Muscle layer of duodenum (tissue), 2 donors: ENCODE measurements around the gene MCOLN3.

ENCODE experiments used
- H3K27ac ChIP-seq: one replicate; pipeline ENCODE4 v1.7.0; 2013; ENCODE audit warnings: mild to moderate bottlenecking, low read length
- H3K27me3 ChIP-seq: one replicate; pipeline ENCODE4 v1.7.0; 2013; ENCODE audit warnings: low read depth, mild to moderate bottlenecking, control low read depth, low read length
- H3K36me3 ChIP-seq, 2 donors: one replicate each; pipeline ENCODE4 v1.7.0; 2013; ENCODE audit warnings: low read length in 2 of 2, control low read depth in 1 of 2, mild to moderate bottlenecking in 1 of 2; ENCODE audit not compliant: insufficient read depth in 2 of 2, control insufficient read depth in 1 of 2
- H3K4me1 ChIP-seq, 2 donors: one replicate each; pipeline ENCODE4 v1.7.0; 2013; ENCODE audit warnings: low read length in 2 of 2, mild to moderate bottlenecking in 2 of 2, control low read depth in 1 of 2, moderate library complexity in 1 of 2; ENCODE audit not compliant: insufficient read depth in 2 of 2, control insufficient read depth in 1 of 2
- H3K4me3 ChIP-seq, 2 donors: one replicate each; pipeline ENCODE4 v1.7.0; 2013; ENCODE audit warnings: low read length in 2 of 2, low read depth in 1 of 2, mild to moderate bottlenecking in 1 of 2
- H3K9me3 ChIP-seq, 2 donors: one replicate each; pipeline ENCODE4 v1.7.0; 2013; ENCODE audit warnings: low read length in 2 of 2, control low read depth in 1 of 2, mild to moderate bottlenecking in 1 of 2; ENCODE audit not compliant: control insufficient read depth in 1 of 2
- donor health status: healthy.

The MCOLN3 gene

DNA sequence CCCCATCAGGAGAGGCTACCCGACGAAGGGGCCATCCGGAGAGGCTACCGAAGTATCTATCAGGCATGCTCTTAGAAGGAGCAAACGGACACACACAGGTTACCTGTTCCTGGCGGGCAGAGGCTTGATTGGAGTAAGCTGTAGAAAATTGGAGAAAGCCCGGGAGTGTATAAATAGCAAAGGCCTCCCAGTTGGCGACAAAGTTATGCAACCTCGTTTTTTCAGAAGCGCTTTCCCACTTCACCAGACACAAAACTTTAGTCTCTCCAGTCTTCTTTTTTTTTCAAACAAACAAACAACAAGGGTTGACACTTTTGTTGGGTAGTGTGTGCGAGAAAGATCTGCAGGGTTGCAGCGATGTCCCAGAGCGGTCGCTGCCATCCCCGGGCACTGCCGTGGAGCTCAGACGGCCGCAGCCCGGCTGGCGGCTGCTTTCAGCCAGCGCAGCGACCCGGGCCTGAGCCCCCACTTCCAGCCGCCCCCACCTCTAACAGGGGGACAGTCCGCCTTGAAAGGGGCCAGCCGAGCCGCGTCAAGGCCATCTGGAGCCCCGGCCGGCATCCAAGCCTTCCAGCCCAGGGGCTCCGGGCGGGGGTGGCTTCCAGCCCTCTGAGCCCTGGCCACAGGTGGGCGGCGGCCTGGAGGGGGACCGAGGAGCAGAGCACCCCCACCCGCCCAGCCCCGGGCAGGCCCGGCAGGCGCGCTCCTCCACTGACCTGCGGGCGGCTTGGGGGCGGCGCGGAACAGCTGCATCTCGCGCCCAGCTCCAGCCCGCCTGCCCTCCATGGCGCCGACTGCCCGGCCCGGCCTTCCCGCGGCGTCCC, 616 bp downstream of the MCOLN3 start:
- no peaks in the 10 kb centered on the region for H3K36me3 ChIP-seq
- peak overlapping the region; percentile 44 to 71 for H3K4me3 ChIP-seq
- peaks cover 30% of the 10 kb centered on the region for H3K27me3 ChIP-seq
- H3K27ac ChIP-seq: no peak overlapping the region
- peaks cover 0 to 15% of the 10 kb centered on the region in 2 donors for H3K4me1 ChIP-seq
- no peaks in the 10 kb centered on the region for H3K9me3 ChIP-seq

DNA sequence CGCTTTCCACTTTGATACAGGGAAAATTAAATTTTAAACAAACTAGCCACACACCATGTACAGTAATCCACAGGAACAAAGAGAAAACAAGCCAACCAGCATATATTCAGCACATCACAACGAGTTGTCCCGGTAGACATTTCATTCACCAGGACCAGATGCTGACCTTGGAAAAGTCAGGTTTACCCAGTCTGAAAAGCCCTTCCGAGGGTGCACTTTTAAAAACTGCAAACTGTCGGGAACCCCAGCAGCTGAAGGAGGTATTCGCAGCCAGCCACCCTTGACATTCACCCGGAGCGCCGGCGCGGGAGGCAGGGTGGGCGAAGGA, 1.2 kb downstream of the MCOLN3 start:
- no peaks in the 10 kb centered on the region for H3K9me3 ChIP-seq
- H3K27ac ChIP-seq: no peak overlapping the region
- peaks cover 0 to 15% of the 10 kb centered on the region in 2 donors for H3K4me1 ChIP-seq
- H3K4me3 ChIP-seq: peak overlapping the region; percentile 33 to 71
- H3K36me3 ChIP-seq: no peaks in the 10 kb centered on the region
- H3K27me3 ChIP-seq: peaks cover 30% of the 10 kb centered on the region

DNA sequence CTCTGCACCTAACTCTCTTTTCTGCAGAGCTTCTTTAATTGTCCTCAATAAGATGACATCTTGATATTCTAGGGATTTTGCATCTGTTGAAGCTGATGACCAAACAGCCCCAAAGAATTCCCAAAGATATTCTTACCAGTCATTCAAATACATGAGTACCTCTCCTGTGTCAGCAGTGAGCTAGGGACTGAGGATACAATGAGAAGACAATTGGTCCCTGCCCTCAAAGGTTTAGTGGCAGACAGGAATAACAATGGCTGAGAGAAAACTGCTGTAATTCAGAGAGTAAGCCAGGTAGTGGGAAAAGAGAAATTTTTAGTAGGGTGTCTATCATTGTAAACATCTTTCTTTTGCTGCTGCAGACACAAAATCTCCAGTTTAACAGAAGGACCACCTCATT, 5.9 kb downstream of the MCOLN3 start:
- Histone ChIP-seq H3K9me3 (no peaks in the 10 kb centered on the region), H3K27ac (no peak overlapping the region), H3K4me1 (peaks cover 0 to 4% of the 10 kb centered on the region in 2 donors), H3K4me3 (no peak overlapping the region), H3K27me3 (peaks cover 7% of the 10 kb centered on the region), H3K36me3 (no peaks in the 10 kb centered on the region)

DNA sequence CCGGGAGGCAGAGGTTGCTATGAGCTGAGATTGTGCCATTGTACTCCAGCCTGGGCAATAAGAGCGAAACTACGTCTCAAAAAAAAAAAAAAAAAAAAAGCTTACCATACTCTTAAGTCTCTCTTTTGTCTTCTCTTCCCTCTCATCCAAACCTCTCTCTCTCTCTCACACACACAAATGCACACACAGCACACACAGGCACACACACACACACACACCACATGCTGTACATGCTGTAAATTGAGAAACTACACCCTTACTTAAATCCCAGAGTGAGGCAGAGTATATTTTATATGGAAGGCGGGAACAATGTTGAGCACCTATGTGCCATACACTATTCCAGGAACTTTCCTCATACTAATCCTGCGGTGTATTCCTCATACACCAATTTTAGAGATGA, 6.5 kb downstream of the MCOLN3 start:
- no peak overlapping the region for H3K27ac ChIP-seq
- H3K4me1 ChIP-seq: no peaks in the 10 kb centered on the region
- no peak overlapping the region for H3K4me3 ChIP-seq
- no peaks in the 10 kb centered on the region for H3K9me3 ChIP-seq
- no peaks in the 10 kb centered on the region for H3K36me3 ChIP-seq
- peaks cover under 1% of the 10 kb centered on the region for H3K27me3 ChIP-seq

DNA sequence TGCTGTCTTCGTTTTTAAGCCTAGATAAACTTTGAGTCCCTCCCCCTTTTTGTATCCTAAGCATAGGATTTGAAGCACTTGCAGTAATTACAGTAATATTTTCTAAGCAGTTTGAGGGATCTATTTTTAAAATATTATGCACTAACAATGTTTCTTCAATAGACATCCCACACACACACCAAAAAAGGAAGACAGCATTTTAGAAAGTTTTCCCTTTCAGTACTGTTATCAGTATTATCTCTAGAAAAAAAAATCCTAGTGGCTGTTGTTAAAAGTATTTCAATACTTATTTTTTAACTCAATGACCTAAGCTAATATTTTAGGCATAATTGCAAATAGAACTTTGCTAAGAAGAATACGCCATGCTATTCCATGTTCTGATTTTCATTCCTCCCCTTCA, 15.1 kb downstream of the MCOLN3 start:
- H3K27me3 ChIP-seq: no peaks in the 10 kb centered on the region
- H3K4me1 ChIP-seq: no peaks in the 10 kb centered on the region
- H3K27ac ChIP-seq: no peak overlapping the region
- H3K4me3 ChIP-seq: no peak overlapping the region
- H3K9me3 ChIP-seq: no peaks in the 10 kb centered on the region
- no peaks in the 10 kb centered on the region for H3K36me3 ChIP-seq

DNA sequence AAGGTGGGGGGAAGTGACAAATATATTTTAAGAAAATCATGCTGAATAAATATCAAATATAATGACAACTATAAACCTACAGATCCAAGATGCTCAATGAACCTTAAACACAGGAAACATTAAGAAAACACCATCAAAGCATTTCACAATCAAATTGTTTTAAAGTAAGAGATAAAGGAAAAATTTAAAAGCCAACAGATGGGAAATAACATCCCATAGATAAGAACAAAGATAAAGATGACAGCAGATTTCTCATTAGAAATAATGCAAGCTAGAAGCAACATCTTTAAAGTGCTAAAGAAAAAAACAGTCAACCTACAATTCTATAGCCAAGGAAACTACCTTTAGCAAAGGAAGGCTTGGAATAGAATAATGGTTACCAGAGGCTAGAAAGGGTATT, 17.8 kb downstream of the MCOLN3 start:
- Histone ChIP-seq H3K4me1 (no peaks in the 10 kb centered on the region), H3K36me3 (no peaks in the 10 kb centered on the region), H3K9me3 (no peaks in the 10 kb centered on the region), H3K27ac (no peak overlapping the region), H3K27me3 (no peaks in the 10 kb centered on the region), H3K4me3 (no peak overlapping the region)

DNA sequence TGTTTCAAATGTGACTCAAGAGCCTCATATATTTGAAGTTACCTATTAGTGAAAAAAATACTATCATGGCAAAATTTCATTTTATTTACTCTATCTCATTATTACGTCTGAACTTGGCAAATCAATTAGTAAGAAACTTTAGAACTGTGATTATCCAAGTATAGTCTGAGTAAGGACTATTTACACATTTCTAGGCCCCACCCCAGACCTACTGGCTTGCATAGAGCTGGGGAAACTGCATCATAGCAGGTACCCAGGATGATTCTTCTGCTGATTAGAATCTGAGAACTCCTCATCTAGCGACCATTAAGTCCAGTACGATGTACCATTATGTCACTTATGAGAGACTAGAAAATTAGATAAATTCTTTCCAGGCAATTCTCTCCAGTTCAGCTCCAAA, 20.1 kb downstream of the MCOLN3 start:
- H3K9me3 ChIP-seq: no peaks in the 10 kb centered on the region
- H3K4me3 ChIP-seq: no peak overlapping the region
- H3K27me3 ChIP-seq: no peaks in the 10 kb centered on the region
- no peak overlapping the region for H3K27ac ChIP-seq
- no peaks in the 10 kb centered on the region for H3K36me3 ChIP-seq
- no peaks in the 10 kb centered on the region for H3K4me1 ChIP-seq

DNA sequence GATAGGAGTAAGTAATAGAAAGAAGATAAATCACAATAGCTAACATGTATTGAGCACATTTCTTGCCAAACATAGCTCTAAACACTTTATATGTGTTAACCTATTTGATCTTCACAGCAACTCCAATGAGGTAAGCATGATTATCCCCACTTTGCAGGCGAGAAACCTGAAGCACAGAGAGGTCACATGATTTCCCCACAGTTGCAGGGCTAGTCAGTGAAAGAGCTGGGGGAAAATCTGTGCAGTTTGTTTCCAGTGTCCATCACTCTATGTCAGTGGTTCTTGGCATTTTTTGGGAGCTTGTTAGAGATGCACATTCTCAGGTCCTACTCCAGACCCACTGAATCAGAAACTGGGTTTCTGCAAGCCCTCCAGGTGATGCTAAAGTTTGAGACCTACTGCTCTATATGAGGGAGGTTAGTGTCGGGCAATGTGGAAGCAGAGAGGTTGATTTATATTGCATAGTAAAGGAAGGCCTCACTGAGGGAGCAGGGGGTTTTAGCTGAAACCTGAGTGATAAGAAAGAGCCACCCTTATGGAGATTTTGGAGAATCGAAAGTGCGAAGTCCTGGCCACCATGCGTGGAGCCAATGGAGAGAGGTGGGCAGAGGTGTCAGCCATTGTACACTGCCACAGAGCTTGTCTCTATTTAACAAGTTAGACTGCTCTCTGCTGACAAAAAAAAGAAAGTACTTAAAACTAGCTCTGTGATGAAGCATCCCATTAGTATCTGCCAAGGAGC, 20.9 kb downstream of the MCOLN3 start:
- Histone ChIP-seq H3K9me3 (no peaks in the 10 kb centered on the region), H3K4me1 (no peaks in the 10 kb centered on the region), H3K4me3 (no peak overlapping the region), H3K27me3 (no peaks in the 10 kb centered on the region), H3K36me3 (no peaks in the 10 kb centered on the region), H3K27ac (no peak overlapping the region)

DNA sequence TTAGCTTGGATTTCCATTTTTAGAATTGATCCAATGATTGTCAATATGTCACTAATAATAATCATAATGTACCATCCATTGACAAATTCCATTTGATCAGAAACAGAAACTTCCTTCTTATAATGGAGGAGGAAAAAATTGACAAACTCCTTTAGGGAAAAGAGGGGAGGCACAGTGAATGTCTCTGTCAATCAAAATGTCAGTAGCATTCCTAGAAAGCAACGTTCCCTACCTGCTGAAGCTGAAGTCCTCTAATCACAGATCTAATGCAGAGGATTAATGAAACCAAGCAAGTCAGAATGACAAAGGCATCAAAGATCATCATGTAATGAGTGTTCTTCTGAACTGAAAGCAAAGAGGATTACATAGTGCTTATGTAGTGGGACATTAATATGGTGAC, 22.4 kb downstream of the MCOLN3 start:
- Histone ChIP-seq H3K4me1 (no peaks in the 10 kb centered on the region), H3K27ac (no peak overlapping the region), H3K9me3 (no peaks in the 10 kb centered on the region), H3K4me3 (no peak overlapping the region), H3K36me3 (no peaks in the 10 kb centered on the region), H3K27me3 (no peaks in the 10 kb centered on the region)

DNA sequence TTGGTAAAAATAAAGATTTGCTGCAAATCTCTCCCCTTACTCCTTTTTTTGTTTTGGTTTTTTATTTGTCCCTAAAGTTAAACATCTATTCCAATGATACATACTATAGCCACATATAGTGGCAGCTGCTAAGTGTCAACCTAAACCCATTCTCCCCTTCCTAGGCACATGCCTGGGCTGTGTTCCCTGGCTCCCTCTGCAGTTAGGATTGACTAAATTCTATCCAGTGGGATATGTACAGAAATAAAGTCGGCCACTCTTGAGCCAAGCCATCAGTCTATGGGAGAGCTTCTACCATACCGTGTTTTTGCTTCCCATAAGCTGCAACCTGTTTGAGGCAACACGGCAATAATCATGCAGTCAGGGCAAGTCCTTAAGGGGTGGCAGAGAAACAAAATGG, 23.6 kb downstream of the MCOLN3 start:
- Histone ChIP-seq H3K4me1 (no peaks in the 10 kb centered on the region), H3K36me3 (no peaks in the 10 kb centered on the region), H3K27ac (no peak overlapping the region), H3K4me3 (no peak overlapping the region), H3K27me3 (no peaks in the 10 kb centered on the region), H3K9me3 (no peaks in the 10 kb centered on the region)

DNA sequence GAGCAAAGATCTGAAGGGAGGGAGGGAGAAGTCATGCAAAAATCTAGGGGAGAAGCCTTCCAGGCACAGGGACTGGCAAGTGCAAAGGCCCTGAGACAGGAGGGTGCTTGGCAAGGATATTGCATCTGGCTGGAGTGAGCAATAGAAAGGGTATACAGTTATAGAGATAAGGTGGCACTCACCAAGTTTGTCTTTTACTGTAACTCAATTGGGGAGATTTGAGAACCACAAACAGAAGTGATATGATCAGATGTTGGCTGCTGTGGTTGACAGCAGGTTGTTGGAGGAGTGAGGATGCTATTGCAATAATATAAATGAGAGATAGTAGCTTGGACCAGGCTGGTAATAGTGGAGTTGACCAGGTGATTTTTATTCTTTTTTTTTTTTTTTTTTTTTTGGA, 25.6 kb downstream of the MCOLN3 start:
- H3K4me1 ChIP-seq: no peaks in the 10 kb centered on the region
- no peak overlapping the region for H3K27ac ChIP-seq
- no peaks in the 10 kb centered on the region for H3K27me3 ChIP-seq
- H3K4me3 ChIP-seq: no peak overlapping the region
- H3K36me3 ChIP-seq: no peaks in the 10 kb centered on the region
- H3K9me3 ChIP-seq: no peaks in the 10 kb centered on the region
